ENCODE measurements around the gene CWC15.

- TF ChIP-seq POLR2A (IDR thresholded peaks at IDR 0.05) (no peak), CTCF (IDR thresholded peaks at IDR 0.05) (no peak), POLR2AphosphoS5 (IDR thresholded peaks at IDR 0.05) (no peak)
Measured at GRCh38 chr11:94972700-94973098, 657 bp downstream of the CWC15 start.

All from breast epithelium (tissue), 3 donors.